Measurements from ENCODE around the gene ZIC2.

Gene ZIC2

GRCh38 chr13:99959127-99959539, 22.5 kb upstream of the ZIC2 start:
- in situ Hi-C loops (cut with MboI; ENCODE audit: low sequenced_read_pairs), result no loop called here

GRCh38 chr13:99959540-99960230, 21.9 kb upstream of the ZIC2 start:
- in situ Hi-C loops (cut with MboI; ENCODE audit: low sequenced_read_pairs), result no loop called here

- in situ Hi-C loops (cut with MboI; ENCODE audit: low sequenced_read_pairs), result no loop called here
Observed at GRCh38 chr13:99960663-99961311, 20.8 kb upstream of the ZIC2 start.

GRCh38 chr13:99961636-99962035, 19.9 kb upstream of the ZIC2 start:
- in situ Hi-C loops (cut with MboI; ENCODE audit: low sequenced_read_pairs), result no loop called here

GRCh38 chr13:99962242-99962641, 19.3 kb upstream of the ZIC2 start:
- in situ Hi-C loops (cut with MboI; ENCODE audit: low sequenced_read_pairs), result no loop called here

- in situ Hi-C loops (cut with MboI; ENCODE audit: low sequenced_read_pairs), result no loop called here
Observed at GRCh38 chr13:99963816-99964339, 17.7 kb upstream of the ZIC2 start.

GRCh38 chr13:99965329-99966000, 16.1 kb upstream of the ZIC2 start:
- in situ Hi-C loops (cut with MboI; ENCODE audit: low sequenced_read_pairs), result no loop called here

GRCh38 chr13:99966064-99966805, 15.3 kb upstream of the ZIC2 start:
- in situ Hi-C loops (cut with MboI; ENCODE audit: low sequenced_read_pairs), result no loop called here

GRCh38 chr13:99967498-99967868, 14.1 kb upstream of the ZIC2 start:
- in situ Hi-C loops (cut with MboI; ENCODE audit: low sequenced_read_pairs), result no loop called here

GRCh38 chr13:99967869-99968520, 13.6 kb upstream of the ZIC2 start:
- in situ Hi-C loops (cut with MboI; ENCODE audit: low sequenced_read_pairs), result no loop called here

- in situ Hi-C loops (cut with MboI; ENCODE audit: low sequenced_read_pairs), result no loop called here
Observed at GRCh38 chr13:99968521-99969452, 12.8 kb upstream of the ZIC2 start.

GRCh38 chr13:99969453-99969918, 12.1 kb upstream of the ZIC2 start:
- in situ Hi-C loops (cut with MboI; ENCODE audit: low sequenced_read_pairs), result no loop called here

- in situ Hi-C loops (cut with MboI; ENCODE audit: low sequenced_read_pairs), result no loop called here
Observed at GRCh38 chr13:99969919-99970650, 11.5 kb upstream of the ZIC2 start.

- in situ Hi-C loops (cut with MboI; ENCODE audit: low sequenced_read_pairs), result no loop called here
Observed at GRCh38 chr13:99970651-99971575, 10.7 kb upstream of the ZIC2 start.

GRCh38 chr13:99971576-99972189, 9.9 kb upstream of the ZIC2 start, which contains the start of gene ZIC5:
Gene ZIC5, minus strand, starts transcription at chr13:99971767. Its CDS starts 164 bp downstream, at chr13:99971603.
- in situ Hi-C loops (cut with MboI; ENCODE audit: low sequenced_read_pairs), result no loop called here

- in situ Hi-C loops (cut with MboI; ENCODE audit: low sequenced_read_pairs), result no loop called here
Observed at GRCh38 chr13:99972190-99972731, 9.3 kb upstream of the ZIC2 start.

Data from HL-60/S4 (cell line).